Activated CD4-positive, alpha-beta T cell treated with anti-CD3 and anti-CD28 coated beads for 48 hours (primary cell): ENCODE results near the gene LINGO1.

Experiments used
- DNase-seq: peaks from one replicate; pipeline ENCODE4 v3.0.0-alpha.2; 2020

LINGO1 gene

GRCh38 chr15:77613814-77614213 lies 18.9 kb downstream of the LINGO1 start:
- DNase-seq, result no peak

DNA sequence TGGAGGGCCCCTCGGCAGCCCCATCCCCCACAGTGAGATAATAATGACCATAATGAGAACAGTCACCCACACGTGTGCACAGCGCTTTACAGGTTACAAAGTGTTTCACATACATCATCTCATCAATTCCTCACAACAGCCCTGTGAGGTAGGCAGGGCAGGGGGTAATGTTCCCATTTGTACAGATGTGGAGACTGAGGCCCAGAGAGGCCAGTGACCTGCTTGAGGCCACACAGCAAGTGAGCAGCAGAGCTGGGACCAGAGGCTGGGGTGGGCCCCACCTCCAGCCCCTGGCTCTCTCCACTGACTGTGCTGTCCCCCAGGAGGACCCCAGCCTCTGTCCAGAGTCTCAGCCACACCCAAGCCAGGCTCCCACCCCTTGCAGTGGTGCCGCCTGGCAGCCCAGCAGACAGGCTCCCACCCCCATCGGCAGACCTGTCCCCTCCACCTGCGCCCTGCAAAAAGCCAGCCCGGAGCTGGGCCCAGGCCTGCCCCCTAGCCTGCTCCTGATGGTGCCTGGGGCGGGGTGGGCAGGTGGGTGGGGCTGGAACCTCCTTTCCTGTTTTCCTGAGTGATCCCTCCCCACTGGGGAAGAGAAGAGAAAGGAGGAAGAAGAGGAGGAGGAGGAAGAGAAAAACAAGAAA lies 19.6 kb downstream of the LINGO1 start:
- no peak for DNase-seq

DNA sequence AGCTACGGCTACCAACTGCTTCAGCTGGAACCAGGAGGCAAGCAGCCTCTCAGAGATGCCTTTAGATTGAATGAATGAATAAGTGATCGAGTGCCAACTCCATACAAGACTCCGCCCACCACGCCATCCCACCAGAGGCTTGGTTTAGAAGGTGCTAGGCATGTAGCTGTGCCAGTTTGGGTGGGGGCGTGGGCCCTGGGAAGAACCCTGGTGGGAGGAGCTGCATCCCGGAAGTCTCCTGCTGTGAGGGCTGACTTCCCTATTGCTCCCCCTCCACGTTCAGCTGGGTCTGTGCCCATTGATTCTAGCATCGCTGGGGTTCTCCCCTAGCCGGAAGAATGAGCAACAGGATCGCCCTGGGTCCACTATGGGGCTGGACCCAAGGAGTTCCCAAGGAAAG lies 20.9 kb downstream of the LINGO1 start:
- no peak for DNase-seq

DNA sequence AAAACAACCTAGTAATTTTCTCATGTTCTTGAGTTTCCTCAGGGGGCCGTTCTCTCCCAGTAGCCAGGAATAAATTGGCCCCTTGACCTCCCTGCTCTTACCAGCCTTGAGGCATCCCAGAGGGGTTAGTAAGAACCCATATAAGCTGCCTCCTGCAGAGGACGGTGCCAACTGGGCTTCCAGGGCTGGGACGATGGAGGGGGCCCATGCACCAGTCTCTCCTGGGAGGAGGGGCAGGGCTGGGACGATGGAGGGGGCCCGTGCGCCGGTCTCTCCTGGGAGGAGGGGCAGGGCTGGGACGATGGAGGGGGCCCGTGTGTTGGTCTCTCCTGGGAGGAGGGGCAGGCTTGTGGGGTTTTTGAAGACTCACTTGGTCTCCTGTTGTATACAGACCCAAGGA lies 22.0 kb downstream of the LINGO1 start:
- no peak for DNase-seq

GRCh38 chr15:77609558-77609957 lies 23.2 kb downstream of the LINGO1 start:
- DNase-seq, result no peak

- DNase-seq, result no peak
Measured at GRCh38 chr15:77608774-77609173, 23.9 kb downstream of the LINGO1 start.

GRCh38 chr15:77607894-77608261 lies 24.8 kb downstream of the LINGO1 start:
- DNase-seq, result no peak

DNA sequence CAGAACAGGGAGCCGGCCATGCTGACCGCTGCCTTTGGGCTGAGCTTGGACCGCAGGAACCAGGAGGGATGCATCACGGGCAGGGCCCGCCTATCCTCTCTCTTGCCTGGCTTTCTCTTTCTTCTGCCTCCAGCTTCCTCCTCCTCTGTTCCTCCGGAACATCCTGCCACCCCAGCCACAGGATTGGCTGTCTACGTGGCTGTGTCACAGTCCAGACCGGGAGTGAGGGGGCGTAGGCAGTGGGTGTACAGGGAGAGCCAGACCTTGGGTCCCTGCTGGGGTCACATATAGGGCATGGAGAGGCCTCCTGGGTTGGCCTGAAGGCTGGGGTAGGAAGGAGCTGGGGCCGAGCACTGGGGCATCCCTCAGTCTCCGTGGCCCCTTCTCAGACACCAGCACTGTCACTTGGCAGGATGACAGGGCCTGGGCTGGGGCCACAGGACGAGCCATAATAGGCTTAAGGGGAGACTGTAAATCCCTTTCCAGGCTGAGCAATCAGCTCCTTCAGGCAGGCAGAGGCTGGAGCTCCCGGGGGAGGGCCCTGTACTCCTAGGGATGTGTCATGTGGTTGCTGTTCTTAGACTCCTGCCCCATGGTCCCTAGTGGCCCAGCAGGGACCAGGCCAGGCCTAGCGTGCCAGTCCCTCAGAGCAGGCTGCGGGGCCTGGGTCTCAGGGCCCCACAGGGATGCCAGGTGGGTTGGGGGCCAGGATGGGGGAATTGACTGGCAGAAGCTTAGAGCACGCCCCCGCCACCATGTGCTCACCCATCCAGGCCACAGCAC lies 25.4 kb downstream of the LINGO1 start:
- no peak for DNase-seq

DNA sequence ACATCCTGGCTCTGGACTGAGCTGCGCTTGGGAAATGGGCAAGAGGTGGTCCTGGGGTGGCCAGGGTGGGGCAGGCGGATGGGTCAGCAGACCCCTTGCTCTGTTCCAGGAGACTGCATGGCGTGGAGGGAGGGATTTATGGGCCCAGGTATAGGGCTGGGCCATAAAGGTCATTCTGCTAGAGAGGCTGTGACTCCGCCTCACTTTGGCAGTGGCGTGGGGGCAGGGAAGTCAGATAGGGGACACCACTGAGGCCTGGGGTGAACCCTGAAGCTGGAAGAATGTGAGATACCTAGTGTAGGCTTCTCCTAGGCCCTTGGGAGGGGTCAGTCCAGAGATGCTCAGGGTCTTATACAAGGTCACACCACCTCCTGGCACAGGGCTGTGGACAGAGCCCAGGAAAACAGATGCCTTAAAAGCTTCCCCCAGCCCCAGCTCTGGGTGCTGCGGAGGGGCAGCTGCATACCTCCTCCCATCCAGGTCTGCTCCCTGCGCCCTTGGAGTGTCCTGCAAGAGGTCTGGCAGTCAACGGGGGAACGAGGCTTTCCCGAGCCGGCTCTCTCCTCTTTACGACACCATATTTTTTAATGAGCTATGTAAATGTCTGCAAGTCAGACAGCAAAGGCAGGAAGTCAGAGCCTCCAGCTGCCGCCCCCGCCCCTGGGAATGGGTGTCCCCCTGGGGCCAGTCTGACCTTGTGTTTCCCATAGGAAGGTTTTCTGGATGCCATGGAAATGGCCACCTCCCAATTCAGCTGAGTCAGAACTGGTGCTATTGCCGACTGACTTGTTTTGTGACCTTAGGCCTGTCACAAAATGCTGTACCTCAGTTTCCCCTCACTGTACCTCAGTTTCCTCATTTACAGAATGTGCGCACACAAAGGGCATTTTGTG lies 26.3 kb downstream of the LINGO1 start:
- no peak for DNase-seq

DNA sequence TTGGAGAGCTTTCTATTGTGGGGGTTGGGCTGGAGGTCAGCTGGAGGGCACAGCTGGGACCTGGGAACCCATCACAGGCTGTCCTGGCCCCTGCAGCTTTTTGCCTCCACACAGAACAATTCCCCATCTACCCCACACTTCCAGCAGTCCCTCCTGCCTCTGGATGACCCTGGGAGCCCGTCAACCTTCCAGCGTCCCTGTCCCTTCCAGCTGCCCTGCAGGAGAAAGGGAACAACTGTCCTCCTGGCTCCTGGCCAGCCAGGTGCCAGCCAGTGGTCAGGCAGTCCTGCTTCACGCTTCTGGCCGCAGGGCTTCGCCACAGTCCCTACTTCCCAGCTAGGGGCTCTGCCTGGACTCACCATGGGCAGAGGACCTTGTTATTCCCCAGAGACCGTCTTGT lies 27.2 kb downstream of the LINGO1 start:
- no peak for DNase-seq

DNA sequence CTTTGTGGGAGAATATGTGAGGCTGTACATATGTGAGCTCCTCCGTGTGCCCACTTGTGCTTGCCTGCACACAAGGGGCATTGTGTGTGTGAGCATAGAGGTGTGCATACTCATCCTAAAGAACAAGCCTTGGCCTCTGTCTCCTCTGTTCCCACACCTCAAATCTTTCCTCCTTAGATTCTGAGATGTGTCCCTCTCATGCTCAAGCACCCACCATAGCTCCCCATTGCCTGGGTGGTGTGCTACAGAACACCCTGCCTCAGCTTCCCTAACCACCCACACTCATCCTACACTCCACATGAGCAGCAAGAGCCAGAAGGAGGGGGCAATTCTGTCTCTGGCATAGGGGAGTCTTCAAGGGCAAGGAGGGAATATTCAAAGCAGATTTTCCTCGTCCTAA lies 27.7 kb downstream of the LINGO1 start:
- DNase-seq, result no peak

DNA sequence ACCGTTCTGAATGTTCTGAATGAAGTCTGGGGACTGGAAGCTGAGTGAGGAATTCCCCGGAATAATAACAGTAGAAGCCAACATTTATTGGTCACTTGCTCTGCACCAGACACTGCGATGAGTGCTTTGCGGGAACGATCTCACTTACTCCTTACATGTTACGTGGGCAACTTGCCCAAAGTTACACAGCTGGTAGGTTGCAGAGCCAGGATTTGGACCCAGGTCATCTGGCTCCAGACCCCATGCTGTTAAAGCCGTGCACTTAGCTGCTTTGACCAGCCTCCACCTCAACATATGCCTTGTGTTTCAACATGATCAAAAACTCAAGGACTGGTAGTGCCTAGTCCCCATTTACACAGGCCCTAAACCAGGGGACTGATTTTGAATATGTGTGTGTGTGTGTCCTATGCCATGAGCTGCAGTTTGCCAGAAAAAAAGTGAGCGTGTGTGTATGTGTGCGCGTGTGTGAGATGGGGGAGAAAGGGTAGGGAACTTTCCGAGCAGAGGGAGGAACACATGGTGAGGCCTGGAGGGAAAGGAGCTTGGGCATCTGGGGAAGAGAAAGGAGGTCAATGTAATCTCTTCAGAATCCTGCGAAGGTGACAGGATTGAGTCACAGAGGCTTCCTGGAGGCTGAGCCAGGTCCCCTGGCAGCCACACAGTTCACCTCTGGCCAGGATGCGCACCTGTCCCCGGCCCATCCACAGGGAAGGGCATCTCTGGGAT lies 28.9 kb downstream of the LINGO1 start:
- DNase-seq, result no peak

DNA sequence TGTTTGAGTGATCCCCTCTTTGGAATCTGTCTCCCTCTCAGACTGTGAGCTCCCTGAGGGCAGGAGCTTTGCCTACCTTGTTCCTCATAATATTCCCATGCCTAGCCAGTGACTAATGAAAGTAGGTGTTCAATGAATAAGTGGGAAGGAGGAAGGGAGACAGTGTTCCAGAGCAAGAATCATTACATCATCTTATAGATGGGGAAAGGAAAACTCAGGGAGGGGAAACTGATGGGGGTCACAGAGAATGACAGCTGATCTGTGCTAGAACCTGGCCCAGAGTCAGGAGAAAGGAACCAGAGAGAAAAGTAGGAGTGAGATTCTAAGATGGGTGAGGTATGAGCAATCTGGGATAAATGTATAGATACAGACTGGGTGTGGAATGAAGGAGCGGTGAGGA lies 29.9 kb downstream of the LINGO1 start:
- DNase-seq, result no peak

GRCh38 chr15:77599899-77600298 lies 32.8 kb downstream of the LINGO1 start:
- DNase-seq, result peak; percentile 9

GRCh38 chr15:77599357-77599756 lies 33.4 kb downstream of the LINGO1 start:
- no peak for DNase-seq

GRCh38 chr15:77598644-77599043 lies 34.1 kb downstream of the LINGO1 start:
- DNase-seq, result no peak

- DNase-seq, result no peak
Measured at GRCh38 chr15:77597804-77598453, 34.8 kb downstream of the LINGO1 start.

GRCh38 chr15:77596821-77597803 lies 35.6 kb downstream of the LINGO1 start:
- no peak for DNase-seq

DNA sequence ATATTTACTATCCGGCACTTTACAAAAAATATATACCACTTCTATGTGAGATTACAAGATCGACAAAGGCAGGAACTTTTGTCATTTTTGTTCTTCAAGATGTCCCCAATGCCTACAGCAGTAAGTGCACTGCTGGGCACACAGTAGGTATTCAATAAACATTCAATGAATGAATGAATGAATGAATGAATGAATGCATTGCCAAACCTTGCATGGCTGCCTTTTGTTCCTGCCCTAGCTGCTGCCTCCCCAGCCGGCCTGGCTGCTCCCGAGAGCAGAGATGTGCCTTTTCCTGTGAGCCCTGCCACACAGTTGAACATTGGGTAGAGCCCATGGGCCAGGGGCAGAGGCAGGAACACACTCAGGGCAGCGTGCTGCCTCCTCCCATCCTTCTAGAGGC lies 37.5 kb downstream of the LINGO1 start:
- no peak for DNase-seq

DNA sequence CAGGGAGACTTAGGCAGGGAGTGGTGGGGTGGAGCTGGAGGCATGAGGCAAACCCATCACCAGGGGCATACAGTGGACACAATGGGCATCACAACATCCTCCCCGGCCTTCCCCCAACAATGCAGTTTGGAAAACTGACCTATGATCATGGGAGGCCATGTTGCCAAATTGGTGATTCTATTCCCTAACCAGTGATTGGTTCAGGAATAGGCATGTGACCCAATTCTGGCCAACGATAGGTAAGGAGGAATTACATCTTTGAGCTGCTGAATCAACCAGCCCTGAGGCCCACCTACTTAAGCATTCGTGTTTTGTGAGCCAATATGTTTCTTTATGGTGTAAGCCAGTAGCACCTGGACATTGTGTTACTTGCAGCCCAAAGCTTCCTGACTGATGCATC lies 40.0 kb downstream of the LINGO1 start:
- no peak for DNase-seq

- no peak for DNase-seq
Measured at GRCh38 chr15:77591968-77592613, 40.6 kb downstream of the LINGO1 start.
